Thymus (tissue), 14 donors: Measurements from ENCODE around the gene ZNF226. TPM values are rescaled to one million over a fixed set of nuclear protein-coding genes. Genes with fewer than 3 reads are reported as not detected.
"Not testable (repeated sequence)": the region's sequence is repeated elsewhere in the genome, so short reads cannot be mapped to it uniquely, and the experiment has no call there.

Source experiments
- DNase-seq, 9 donors: peaks; one replicate each; pipeline ENCODE4 v3.0.0-alpha.2; 2013; ENCODE audit warnings: low spot score in 9 of 9, low read depth in 6 of 9, missing footprints in 1 of 9
- H3K27ac ChIP-seq, 2 donors: one replicate each; pipeline ENCODE4 v1.5.1; 2013; ENCODE audit warnings: control low read depth in 1 of 2, low read depth in 1 of 2, low read length in 1 of 2, mild to moderate bottlenecking in 1 of 2, moderate library complexity in 1 of 2
- H3K27me3 ChIP-seq, 2 donors: one replicate each; pipeline ENCODE4 v1.5.1; 2013; ENCODE audit warnings: low read length in 1 of 2; ENCODE audit not compliant: control insufficient read depth in 2 of 2, insufficient read depth in 1 of 2
- H3K36me3 ChIP-seq, 2 donors: one replicate each; pipeline ENCODE4 v1.5.1; 2013; ENCODE audit warnings: low read length in 1 of 2, mild to moderate bottlenecking in 1 of 2, moderate library complexity in 1 of 2; ENCODE audit not compliant: control insufficient read depth in 2 of 2, insufficient read depth in 2 of 2
- H3K4me1 ChIP-seq, 2 donors: one replicate each; pipeline ENCODE4 v1.5.1; 2013; ENCODE audit warnings: low read length in 2 of 2; ENCODE audit not compliant: control insufficient read depth in 2 of 2, insufficient read depth in 2 of 2
- H3K4me3 ChIP-seq, 2 donors: one replicate each; pipeline ENCODE4 v1.5.1; 2013; ENCODE audit warnings: low read length in 2 of 2, control low read depth in 1 of 2, mild to moderate bottlenecking in 1 of 2
- H3K9me3 ChIP-seq, 2 donors: one replicate each; pipeline ENCODE4 v1.5.1; 2013; ENCODE audit warnings: low read length in 1 of 2, mild to moderate bottlenecking in 1 of 2; ENCODE audit not compliant: control insufficient read depth in 2 of 2, insufficient read depth in 1 of 2
- WGBS: extraction: QIAGEN DNeasy Blood & Tissue Kit; methylation state at CpG from one replicate; pipeline ENCODE4 v1.1.7; 2013; 5-methylcytosine and 5-hydroxymethylcytosine counted together
- long read RNA-seq, 10 donors: transcript quantifications; one replicate each; lab custom pipeline, GENCODE V29; 2026
- polyA plus RNA-seq: library from polyadenylated mRNA; stranded (reverse); fragments of 200-250 nt; gene quantifications from one replicate; pipeline ENCODE4 v1.2.3, GENCODE V29; 2013
- total RNA-seq: library from RNA; stranded (reverse); fragments of 120-200 nt; gene quantifications from one replicate; pipeline ENCODE4 v1.2.4, GENCODE V29; 2013
- donor health status: healthy.

The ZNF226 gene
- total RNA-seq, result 23.9 TPM
- polyA plus RNA-seq, result 32.9 TPM
- long read RNA-seq, donor 1, result 0 reads
- long read RNA-seq, donor 2, partial matches to known transcripts, result 0 of 8 reads
- long read RNA-seq, donor 2, other reads (novel, unspliced or antisense), result 0 of 8 reads
- long read RNA-seq, donor 3, transcript ZNF226-201 (6 exons, 817 nt), result major isoform, 5 of 12 reads
- long read RNA-seq, donor 3, partial matches to known transcripts, result 0 of 12 reads
- long read RNA-seq, donor 3, other reads (novel, unspliced or antisense), result 0 of 12 reads
- long read RNA-seq, donor 4, partial matches to known transcripts, result 0 of 1 reads
- long read RNA-seq, donor 4, other reads (novel, unspliced or antisense), result 0 of 1 reads
- long read RNA-seq, donor 5, full-length matches to known transcripts, result 10 of 10 reads
- long read RNA-seq, donor 5, partial matches to known transcripts, result 0 of 10 reads
- long read RNA-seq, donor 5, other reads (novel, unspliced or antisense), result 0 of 10 reads
- long read RNA-seq, donor 6, partial matches to known transcripts, result 0 of 4 reads
- long read RNA-seq, donor 6, other reads (novel, unspliced or antisense), result 0 of 4 reads
- long read RNA-seq, donor 7, partial matches to known transcripts, result 6 of 15 reads
- long read RNA-seq, donor 7, other reads (novel, unspliced or antisense), result 0 of 15 reads
- long read RNA-seq, donor 8, partial matches to known transcripts, result 0 of 4 reads
- long read RNA-seq, donor 8, other reads (novel, unspliced or antisense), result 0 of 4 reads
- long read RNA-seq, donor 9, partial matches to known transcripts, result 0 of 3 reads
- long read RNA-seq, donor 9, other reads (novel, unspliced or antisense), result 0 of 3 reads
- long read RNA-seq, donor 10, partial matches to known transcripts, result 0 of 5 reads
- long read RNA-seq, donor 10, other reads (novel, unspliced or antisense), result 0 of 5 reads

GRCh38 chr19:44164673-44165512 lies at the start of gene ZNF226:
ZNF226 (plus strand) TSS chr19:44165100; CDS start chr19:44170081, 4,981 bp downstream.
- under 1% methylated on average over 32 of the region's 32 CpGs for WGBS
- peak within 1 kb of the TSS; percentile 88 to 91 for H3K27ac ChIP-seq
- peak; percentile 85 to 96 (median 89) for DNase-seq
- H3K4me3 ChIP-seq, result peak within 1 kb of the TSS; percentile 77 to 83
- H3K27me3 ChIP-seq, result no peaks in the 10 kb centered on the region
- peaks cover 0 to 2% of the 10 kb centered on the region in 2 donors for H3K9me3 ChIP-seq
- H3K36me3 ChIP-seq, result peaks cover 14 to 22% of the 10 kb centered on the region in 2 donors
- peaks cover 5 to 7% of the 10 kb centered on the region in 2 donors for H3K4me1 ChIP-seq

- not testable (repeated sequence) for DNase-seq, H3K4me1 ChIP-seq, H3K27me3 ChIP-seq, H3K4me3 ChIP-seq, H3K9me3 ChIP-seq, H3K27ac ChIP-seq
- H3K36me3 ChIP-seq, result peaks cover 30 to 34% of the 10 kb centered on the region in 2 donors
- WGBS, result 98% methylated on average over 4 of the region's 4 CpGs
Observed at GRCh38 chr19:44121162-44121561, 43.7 kb upstream of the ZNF226 start.

- no peaks in the 10 kb centered on the region for H3K4me1 ChIP-seq
- WGBS, result 99% methylated on average over 5 of the region's 5 CpGs
- no peak overlapping the region for H3K27ac ChIP-seq
- no peaks in the 10 kb centered on the region for H3K27me3 ChIP-seq
- no peak overlapping the region for H3K4me3 ChIP-seq
- no peak for DNase-seq
- peaks cover 22 to 25% of the 10 kb centered on the region in 2 donors for H3K36me3 ChIP-seq
- peaks cover 2 to 9% of the 10 kb centered on the region in 2 donors for H3K9me3 ChIP-seq
Observed at GRCh38 chr19:44131955-44132354, 32.9 kb upstream of the ZNF226 start.

- H3K36me3 ChIP-seq, result peaks cover 6 to 7% of the 10 kb centered on the region in 2 donors
- under 1% methylated on average over 52 of the region's 52 CpGs for WGBS
- H3K27ac ChIP-seq, result peak within 1 kb of the TSS; percentile 0 to 71
- peak within 1 kb of the TSS; percentile 66 to 96 for H3K4me3 ChIP-seq
- H3K27me3 ChIP-seq, result no peaks in the 10 kb centered on the region
- H3K4me1 ChIP-seq, result peaks cover 7 to 12% of the 10 kb centered on the region in 2 donors
- H3K9me3 ChIP-seq, result no peaks in the 10 kb centered on the region
- peak; percentile 63 to 90 (median 80) for DNase-seq
Observed at GRCh38 chr19:44141191-44142058, 23.5 kb upstream of the ZNF226 start, which contains the start of gene ZNF234. ZNF234 (plus strand) TSS chr19:44141554; CDS start chr19:44144633, 3,079 bp downstream.

GRCh38 chr19:44142059-44142433 lies 22.9 kb upstream of the ZNF226 start:
- H3K4me1 ChIP-seq, result peaks cover 7 to 12% of the 10 kb centered on the region in 2 donors
- H3K9me3 ChIP-seq, result no peaks in the 10 kb centered on the region
- peak in 1 of 9 donors; percentile 25 for DNase-seq
- no peaks in the 10 kb centered on the region for H3K27me3 ChIP-seq
- H3K36me3 ChIP-seq, result peaks cover 6 to 7% of the 10 kb centered on the region in 2 donors
- peak overlapping the region; percentile 66 to 96 for H3K4me3 ChIP-seq
- WGBS, result 15% methylated on average over 13 of the region's 13 CpGs
- H3K27ac ChIP-seq, result no peak overlapping the region

- no peaks in the 10 kb centered on the region for H3K27me3 ChIP-seq
- H3K4me1 ChIP-seq, result no peaks in the 10 kb centered on the region
- no peak overlapping the region for H3K27ac ChIP-seq
- peaks cover 0 to 3% of the 10 kb centered on the region in 2 donors for H3K9me3 ChIP-seq
- peaks cover 36 to 44% of the 10 kb centered on the region in 2 donors for H3K36me3 ChIP-seq
- no peak overlapping the region for H3K4me3 ChIP-seq
- DNase-seq, result no peak
- WGBS, result 98% methylated on average over 4 of the region's 4 CpGs
Observed at GRCh38 chr19:44149776-44150175, 15.1 kb upstream of the ZNF226 start.

- DNase-seq, result no peak
- no peaks in the 10 kb centered on the region for H3K4me1 ChIP-seq
- peaks cover 3 to 5% of the 10 kb centered on the region in 2 donors for H3K9me3 ChIP-seq
- no peak overlapping the region for H3K4me3 ChIP-seq
- peaks cover 38 to 49% of the 10 kb centered on the region in 2 donors for H3K36me3 ChIP-seq
- no peak overlapping the region for H3K27ac ChIP-seq
- no peaks in the 10 kb centered on the region for H3K27me3 ChIP-seq
- 99% methylated on average over 5 of the region's 5 CpGs for WGBS
Observed at GRCh38 chr19:44151491-44151890, 13.4 kb upstream of the ZNF226 start.

GRCh38 chr19:44156475-44156874 lies 8.4 kb upstream of the ZNF226 start:
- H3K4me3 ChIP-seq, result no peak overlapping the region
- DNase-seq, result no peak
- 96% methylated on average over 2 of the region's 2 CpGs for WGBS
- H3K36me3 ChIP-seq, result peaks cover 32 to 35% of the 10 kb centered on the region in 2 donors
- H3K9me3 ChIP-seq, result peaks cover 6 to 15% of the 10 kb centered on the region in 2 donors
- H3K27me3 ChIP-seq, result no peaks in the 10 kb centered on the region
- no peaks in the 10 kb centered on the region for H3K4me1 ChIP-seq
- no peak overlapping the region for H3K27ac ChIP-seq
